ENCODE results near the gene REPIN1. TPM values are rescaled to one million over a fixed set of nuclear protein-coding genes. Genes with fewer than 3 reads are reported as not detected.
"Not testable (repeated sequence)": the region's sequence is repeated elsewhere in the genome, so short reads cannot be mapped to it uniquely, and the experiment has no call there.

Gene REPIN1
- total RNA-seq, 1 donor = 49.2 TPM

GRCh38 chr7:150382123-150382843 is 13.7 kb downstream of the REPIN1 start:
- Histone ChIP-seq H3K4me1 (ENCODE audit: insufficient read depth, low read length) (peaks cover 42% of the 10 kb centered on the region), H3K9me3 (ENCODE audit: low read depth, low read length) (no peaks in the 10 kb centered on the region), H3K4me3 (ENCODE audit: low read length) (no peak overlapping the region), H3K27me3 (ENCODE audit: insufficient read depth, low read length) (no peaks in the 10 kb centered on the region)

- H3K9me3 ChIP-seq (ENCODE audit: low read depth, low read length) = no peaks in the 10 kb centered on the region
- peaks cover 36% of the 10 kb centered on the region for H3K4me1 ChIP-seq (ENCODE audit: insufficient read depth, low read length)
- H3K4me3 ChIP-seq (ENCODE audit: low read length) = no peak overlapping the region
- H3K27me3 ChIP-seq (ENCODE audit: insufficient read depth, low read length) = no peaks in the 10 kb centered on the region
Measured at GRCh38 chr7:150382844-150383225, 14.2 kb downstream of the REPIN1 start.

GRCh38 chr7:150383710-150384397 is 15.2 kb downstream of the REPIN1 start:
- Histone ChIP-seq H3K9me3 (ENCODE audit: low read depth, low read length) (no peaks in the 10 kb centered on the region), H3K27me3 (ENCODE audit: insufficient read depth, low read length) (no peaks in the 10 kb centered on the region), H3K4me1 (ENCODE audit: insufficient read depth, low read length) (peaks cover 34% of the 10 kb centered on the region), H3K4me3 (ENCODE audit: low read length) (no peak overlapping the region)

GRCh38 chr7:150384406-150385301 is 16.0 kb downstream of the REPIN1 start:
- H3K9me3 ChIP-seq (ENCODE audit: low read depth, low read length) = no peaks in the 10 kb centered on the region
- H3K4me1 ChIP-seq (ENCODE audit: insufficient read depth, low read length) = peaks cover 36% of the 10 kb centered on the region
- H3K27me3 ChIP-seq (ENCODE audit: insufficient read depth, low read length) = no peaks in the 10 kb centered on the region
- H3K4me3 ChIP-seq (ENCODE audit: low read length) = no peak overlapping the region

GRCh38 chr7:150385302-150385723 is 16.7 kb downstream of the REPIN1 start:
- Histone ChIP-seq H3K4me1 (ENCODE audit: insufficient read depth, low read length) (peaks cover 29% of the 10 kb centered on the region), H3K27me3 (ENCODE audit: insufficient read depth, low read length) (no peaks in the 10 kb centered on the region), H3K9me3 (ENCODE audit: low read depth, low read length) (no peaks in the 10 kb centered on the region), H3K4me3 (ENCODE audit: low read length) (no peak overlapping the region)

GRCh38 chr7:150385884-150386283 is 17.3 kb downstream of the REPIN1 start:
- not testable (repeated sequence) for H3K9me3 ChIP-seq (ENCODE audit: low read depth, low read length); H3K4me3 ChIP-seq (ENCODE audit: low read length); H3K27me3 ChIP-seq (ENCODE audit: insufficient read depth, low read length)
- peaks cover 24% of the 10 kb centered on the region for H3K4me1 ChIP-seq (ENCODE audit: insufficient read depth, low read length)

- Histone ChIP-seq H3K4me1 (ENCODE audit: insufficient read depth, low read length) (peaks cover 24% of the 10 kb centered on the region), H3K27me3 (ENCODE audit: insufficient read depth, low read length) (no peaks in the 10 kb centered on the region), H3K9me3 (ENCODE audit: low read depth, low read length) (no peaks in the 10 kb centered on the region), H3K4me3 (ENCODE audit: low read length) (no peak overlapping the region)
Measured at GRCh38 chr7:150388306-150388705, 19.7 kb downstream of the REPIN1 start.

GRCh38 chr7:150388709-150389531 is 20.3 kb downstream of the REPIN1 start:
- H3K4me3 ChIP-seq (ENCODE audit: low read length) = no peak overlapping the region
- H3K4me1 ChIP-seq (ENCODE audit: insufficient read depth, low read length) = peaks cover 23% of the 10 kb centered on the region
- no peaks in the 10 kb centered on the region for H3K9me3 ChIP-seq (ENCODE audit: low read depth, low read length)

GRCh38 chr7:150389532-150389816 is 20.9 kb downstream of the REPIN1 start:
- no peak overlapping the region for H3K4me3 ChIP-seq (ENCODE audit: low read length)
- H3K27me3 ChIP-seq (ENCODE audit: insufficient read depth, low read length) = no peaks in the 10 kb centered on the region
- peaks cover 17% of the 10 kb centered on the region for H3K4me1 ChIP-seq (ENCODE audit: insufficient read depth, low read length)

More at GRCh38 chr7:150388709-150389531, 20.3 kb downstream of the REPIN1 start:
- no peaks in the 10 kb centered on the region for H3K27me3 ChIP-seq (ENCODE audit: insufficient read depth, low read length)

GRCh38 chr7:150390205-150390604 is 21.6 kb downstream of the REPIN1 start:
- Histone ChIP-seq H3K9me3 (ENCODE audit: low read depth, low read length) (no peaks in the 10 kb centered on the region), H3K4me3 (ENCODE audit: low read length) (no peak overlapping the region), H3K27me3 (ENCODE audit: insufficient read depth, low read length) (no peaks in the 10 kb centered on the region), H3K4me1 (ENCODE audit: insufficient read depth, low read length) (peaks cover 10% of the 10 kb centered on the region)

More at GRCh38 chr7:150389532-150389816, 20.9 kb downstream of the REPIN1 start:
- no peaks in the 10 kb centered on the region for H3K9me3 ChIP-seq (ENCODE audit: low read depth, low read length)

GRCh38 chr7:150393325-150393724 is 24.7 kb downstream of the REPIN1 start:
- no peaks in the 10 kb centered on the region for H3K9me3 ChIP-seq (ENCODE audit: low read depth, low read length)
- H3K4me3 ChIP-seq (ENCODE audit: low read length) = no peak overlapping the region
- H3K4me1 ChIP-seq (ENCODE audit: insufficient read depth, low read length) = peaks cover 9% of the 10 kb centered on the region
- no peaks in the 10 kb centered on the region for H3K27me3 ChIP-seq (ENCODE audit: insufficient read depth, low read length)

- H3K4me3 ChIP-seq (ENCODE audit: low read length) = no peak overlapping the region
- no peaks in the 10 kb centered on the region for H3K27me3 ChIP-seq (ENCODE audit: insufficient read depth, low read length)
- H3K9me3 ChIP-seq (ENCODE audit: low read depth, low read length) = no peaks in the 10 kb centered on the region
- no peaks in the 10 kb centered on the region for H3K4me1 ChIP-seq (ENCODE audit: insufficient read depth, low read length)
Measured at GRCh38 chr7:150396426-150396825, 27.8 kb downstream of the REPIN1 start.

- H3K9me3 ChIP-seq (ENCODE audit: low read depth, low read length) = no peaks in the 10 kb centered on the region
- H3K4me3 ChIP-seq (ENCODE audit: low read length) = no peak overlapping the region
- H3K4me1 ChIP-seq (ENCODE audit: insufficient read depth, low read length) = no peaks in the 10 kb centered on the region
- no peaks in the 10 kb centered on the region for H3K27me3 ChIP-seq (ENCODE audit: insufficient read depth, low read length)
Measured at GRCh38 chr7:150396851-150397260, 28.2 kb downstream of the REPIN1 start.

GRCh38 chr7:150397346-150398107 is 28.9 kb downstream of the REPIN1 start:
- no peaks in the 10 kb centered on the region for H3K27me3 ChIP-seq (ENCODE audit: insufficient read depth, low read length)
- H3K9me3 ChIP-seq (ENCODE audit: low read depth, low read length) = no peaks in the 10 kb centered on the region
- H3K4me3 ChIP-seq (ENCODE audit: low read length) = no peak overlapping the region
- H3K4me1 ChIP-seq (ENCODE audit: insufficient read depth, low read length) = no peaks in the 10 kb centered on the region
